HepG2 (cell line): Measurements from ENCODE around the gene RRBP1. TPM values are rescaled to one million over a fixed set of nuclear protein-coding genes. Genes with fewer than 3 reads are reported as not detected.

Experiments used
- ARID4A ChIP-seq: sonication (generic); formaldehyde crosslinking; IDR thresholded peaks from 2 replicates; pipeline ENCODE4 v1.5.0; 2020; ENCODE audit warnings: mild to moderate bottlenecking, missing genetic modification reagents, borderline replicate concordance
- DBP ChIP-seq: sonication (generic); formaldehyde crosslinking; IDR thresholded peaks from 2 replicates; pipeline ENCODE4 v1.4.0; 2020; ENCODE audit warnings: missing genetic modification reagents; ENCODE audit errors: not compliant biosample characterization
- DDIT3 ChIP-seq: sonication (generic); formaldehyde crosslinking; IDR thresholded peaks from 2 replicates; pipeline ENCODE4 v1.4.0; 2020; ENCODE audit warnings: mild to moderate bottlenecking, missing genetic modification reagents
- DRAP1 ChIP-seq: IDR thresholded peaks from 2 replicates; pipeline ENCODE4 v1.6.1; 2016; ENCODE audit warnings: missing genetic modification reagents, missing compliant biosample characterization
- NR2C2 ChIP-seq: sonication (generic); formaldehyde crosslinking; IDR thresholded peaks from 2 replicates; pipeline ENCODE4 v1.4.0; 2020; ENCODE audit warnings: missing genetic modification reagents, mild to moderate bottlenecking, moderate library complexity, borderline replicate concordance
- PHF20 ChIP-seq: sonication (generic); formaldehyde crosslinking; IDR thresholded peaks from 2 replicates; pipeline ENCODE4 v1.5.0; 2020; ENCODE audit warnings: mild to moderate bottlenecking, missing genetic modification reagents
- PHF21A ChIP-seq: sonication (generic); formaldehyde crosslinking; IDR thresholded peaks from 2 replicates; pipeline ENCODE4 v1.5.0; 2020; ENCODE audit warnings: mild to moderate bottlenecking, missing genetic modification reagents
- RELA ChIP-seq: sonication (generic); formaldehyde crosslinking; IDR thresholded peaks from 2 replicates; pipeline ENCODE4 v1.4.0; 2020; ENCODE audit warnings: missing genetic modification reagents
- RERE ChIP-seq: IDR thresholded peaks from 2 replicates; pipeline ENCODE4 v1.6.1; 2016; ENCODE audit warnings: low read depth, missing genetic modification reagents, missing compliant biosample characterization
- RFX3 ChIP-seq: IDR thresholded peaks from 2 replicates; pipeline ENCODE4 v1.6.1; 2016; ENCODE audit warnings: missing biosample characterization, missing genetic modification reagents
- TAF15 ChIP-seq: fragments of 200-400 bp; formaldehyde crosslinking; IDR thresholded peaks from one replicate; pipeline ENCODE4 v1.6.1; 2018; ENCODE audit warnings: mild to moderate bottlenecking, low read depth, low read length; ENCODE audit not compliant: poor library complexity, severe bottlenecking
- TEAD3 ChIP-seq: optimal IDR thresholded peaks from 2 replicates; pipeline ENCODE3; 2016; ENCODE audit warnings: borderline replicate concordance
- ZBTB2 ChIP-seq: sonication (generic); formaldehyde crosslinking; IDR thresholded peaks from 2 replicates; pipeline ENCODE4 v1.8.0; 2022; ENCODE audit warnings: low read depth, missing genetic modification reagents
- ZNF367 ChIP-seq: sonication (generic); formaldehyde crosslinking; IDR thresholded peaks from 2 replicates; pipeline ENCODE4 v1.4.0; 2020; ENCODE audit warnings: missing genetic modification reagents, borderline replicate concordance
- ZNF713 ChIP-seq: sonication (generic); formaldehyde crosslinking; IDR thresholded peaks from 2 replicates; pipeline ENCODE4 v1.4.0; 2020; ENCODE audit warnings: mild to moderate bottlenecking, missing genetic modification reagents
- ZNF761 ChIP-seq: sonication (generic); formaldehyde crosslinking; conservative IDR thresholded peaks from 2 replicates; pipeline ENCODE4 v1.4.0; 2020; ENCODE audit warnings: mild to moderate bottlenecking, missing genetic modification reagents
- polyA plus RNA-seq, 8 experiments: library from polyadenylated mRNA; depleted of rRNA in 3 of 8; stranded (reverse) in 7 of 8; unstranded in 1 of 8; fragments of >200 nt; fragmentation: Illumina TruSeq in 4 of 8; extraction: Trizol in 4 of 8; gene quantifications; 2 replicates each; pipeline versions ENCODE4 v1.2.1 to v1.2.3, GENCODE V29; 2011 to 2016; ENCODE audit warnings: low read depth in 4 of 8, missing spikeins in 1 of 8, mixed read lengths in 1 of 8; ENCODE audit not compliant: insufficient read depth in 1 of 8
- total RNA-seq, 5 experiments: library from RNA; depleted of rRNA; stranded (reverse); fragments of >200 nt; fragmentation: Illumina TruSeq; extraction: Trizol; gene quantifications; 2 replicates each; pipeline ENCODE4 v1.2.3, GENCODE V29; 2016; ENCODE audit warnings: low read depth in 1 of 5

The RRBP1 gene
- total and polyA plus RNA-seq, 2 of the 13 experiments (the other 11 are each of a cell fraction or from before 2014, with no cell fraction given): 150 to 222 TPM

GRCh38 chr20:17721802-17722486, 39.9 kb upstream of the RRBP1 start (continued):
- TF ChIP-seq ARID4A (CRISPR knock-in tag) (peak; percentile 81; the same call in 1 of the 2 replicates), DBP (no peak), TAF15 (no peak), ZBTB2 (CRISPR knock-in tag) (peak; percentile 65), NR2C2 (CRISPR knock-in tag) (peak; percentile 93), PHF21A (CRISPR knock-in tag) (peak; percentile 99), RERE (CRISPR knock-in tag) (peak; percentile 100), DRAP1 (CRISPR knock-in tag) (peak; percentile 51; the same call in 1 of the 2 replicates), ZNF713 (CRISPR knock-in tag) (no peak), ZNF367 (peak; percentile 59; the same call in 1 of the 2 replicates), TEAD3 (peak; percentile 99), DDIT3 (CRISPR knock-in tag) (peak; percentile 94), RFX3 (peak; percentile 38; the same call in 1 of the 2 replicates), RELA (CRISPR knock-in tag) (peak; percentile 79), PHF20 (CRISPR knock-in tag) (no peak), ZNF761 (CRISPR knock-in tag) (no peak; the same call in 1 of the 2 replicates)
